ENCODE results near the gene CTNNBL1.

DNA sequence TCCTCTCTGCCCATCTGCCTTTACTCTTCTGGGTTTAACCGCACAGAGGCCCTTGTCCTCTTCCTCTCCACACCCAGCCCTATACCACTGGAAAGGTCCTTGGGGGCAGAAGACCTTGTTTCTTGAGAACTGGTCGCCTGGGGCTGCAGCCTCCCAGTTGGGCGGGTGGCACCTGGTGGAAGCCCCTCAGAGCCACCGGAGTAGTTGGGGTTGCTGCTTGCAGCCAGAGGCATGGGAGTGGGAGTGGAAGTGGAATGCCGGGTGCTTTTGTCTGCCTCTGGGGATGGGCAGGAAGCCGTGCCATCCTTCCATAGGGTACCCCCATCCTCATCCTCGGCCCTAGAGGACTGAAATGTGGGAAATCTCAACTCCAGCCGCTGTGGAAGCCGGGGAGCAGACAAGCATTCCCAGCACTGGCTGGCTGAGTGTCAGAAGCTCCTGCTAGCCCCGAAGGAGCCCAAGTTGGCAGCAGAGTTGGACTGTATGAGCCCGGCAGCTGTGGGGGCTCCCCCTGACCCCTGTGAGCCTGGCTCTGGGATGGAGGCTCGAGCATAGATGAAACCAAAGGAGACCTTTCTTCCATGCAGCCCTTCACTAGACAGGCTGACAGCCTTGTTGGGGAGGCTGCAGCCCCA lies 210.3 kb downstream of the CTNNBL1 start:
- no peak for TF ChIP-seq EZH2 (IDR thresholded peaks at IDR 0.05; ENCODE audit: insufficient read depth, poor library complexity, severe bottlenecking)
- no peak for TF ChIP-seq EZH2phosphoT487 (IDR thresholded peaks at IDR 0.05; ENCODE audit: insufficient read depth, low read depth)

All from GM23248 (cell line).